ENCODE measurements around the gene TRPV6.
A peak's percentile ranks its signal among the peaks of the same experiment; 100 is the strongest.

TRPV6 gene

GRCh38 chr7:142889816-142890215, 4.3 kb upstream of the TRPV6 start:
- H2AFZ ChIP-seq (ENCODE audit: low read length), result no peak overlapping the region
- H3K27ac ChIP-seq (replicated peaks; ENCODE audit: low read length), result no peak overlapping the region
- H3K36me3 ChIP-seq (replicated peaks in 1 of 2; ENCODE audit: control insufficient read depth in 2 of 2, insufficient read depth in 2 of 2, low read length in 2 of 2), result no peaks in the 10 kb centered on the region
- H2BK5ac ChIP-seq (ENCODE audit: low read length), result no peak overlapping the region
- H2BK15ac ChIP-seq (ENCODE audit: low read length), result no peak overlapping the region
- no peak overlapping the region for H3K4me2 ChIP-seq (ENCODE audit: insufficient read depth, low read length, poor library complexity, severe bottlenecking)
- H3K23ac ChIP-seq (ENCODE audit: low read depth, low read length, poor library complexity), result no peak overlapping the region
- DNase-seq (ENCODE audit: low spot score), result no peak
- H3K79me1 ChIP-seq (ENCODE audit: low read depth, low read length), result no peaks in the 10 kb centered on the region
- H3K27me3 ChIP-seq (ENCODE audit: control insufficient read depth in 3 of 3, insufficient read depth in 3 of 3, low read depth in 1 of 3, low read length in 3 of 3), result peaks cover 0 to 3% (median 0%) of the 10 kb centered on the region in 3 experiments
- no peak overlapping the region for H3K4me3 ChIP-seq (ENCODE audit: low read length in 2 of 2)
- peaks cover 0 to 4% of the 10 kb centered on the region in 2 donors for H3K9me3 ChIP-seq (replicated peaks in 1 of 2; ENCODE audit: control insufficient read depth in 2 of 2, insufficient read depth in 1 of 2, low read depth in 1 of 2, low read length in 2 of 2)
- no peak overlapping the region for H3K4ac ChIP-seq (ENCODE audit: low read length)
- no peak overlapping the region for H2AK5ac ChIP-seq (ENCODE audit: low read depth, low read length)
- H2BK12ac ChIP-seq (ENCODE audit: low read length), result no peak overlapping the region
- no CpG with 5 or more reads among the region's 3 CpGs for WGBS, 2 donors (ENCODE audit: extremely low coverage in 2 of 2, insufficient read length in 2 of 2, insufficient replicate concordance in 1 of 2)
- H3K4me1 ChIP-seq (ENCODE audit: control insufficient read depth in 2 of 2, insufficient read depth in 1 of 2, low read depth in 1 of 2, low read length in 2 of 2), result peaks cover 0 to 9% of the 10 kb centered on the region in 2 donors
- no peak overlapping the region for H4K91ac ChIP-seq (ENCODE audit: low read depth, low read length, poor library complexity)
- no peak overlapping the region for H4K8ac ChIP-seq (ENCODE audit: low read depth, low read length)
- H3K9ac ChIP-seq (ENCODE audit: low read depth, low read length, poor library complexity), result no peak overlapping the region
- no peak overlapping the region for H3K14ac ChIP-seq (ENCODE audit: low read length)
- no peak overlapping the region for H2BK120ac ChIP-seq (ENCODE audit: low read depth, low read length)
- no peak overlapping the region for H3K18ac ChIP-seq (ENCODE audit: low read length)

GRCh38 chr7:142887282-142888015, 1.9 kb upstream of the TRPV6 start:
- H2BK120ac ChIP-seq (ENCODE audit: low read depth, low read length), result no peak overlapping the region
- no peak overlapping the region for H3K4me2 ChIP-seq (ENCODE audit: insufficient read depth, low read length, poor library complexity, severe bottlenecking)
- H2BK5ac ChIP-seq (ENCODE audit: low read length), result no peak overlapping the region
- no peak for DNase-seq (ENCODE audit: low spot score)
- no peak overlapping the region for H3K4ac ChIP-seq (ENCODE audit: low read length)
- no peak overlapping the region for H3K27ac ChIP-seq (replicated peaks; ENCODE audit: low read length)
- peaks cover 0 to 3% (median 0%) of the 10 kb centered on the region in 3 experiments for H3K27me3 ChIP-seq (ENCODE audit: control insufficient read depth in 3 of 3, insufficient read depth in 3 of 3, low read depth in 1 of 3, low read length in 3 of 3)
- no peak overlapping the region for H2BK12ac ChIP-seq (ENCODE audit: low read length)
- H4K8ac ChIP-seq (ENCODE audit: low read depth, low read length), result peak overlapping the region; percentile 55
- H3K36me3 ChIP-seq (replicated peaks in 1 of 2; ENCODE audit: control insufficient read depth in 2 of 2, insufficient read depth in 2 of 2, low read length in 2 of 2), result no peaks in the 10 kb centered on the region
- H3K23ac ChIP-seq (ENCODE audit: low read depth, low read length, poor library complexity), result no peak overlapping the region
- 100% methylated on average over 3 of the region's 12 CpGs; no CpG with 5 or more reads in 1 of the 2 donors for WGBS, 2 donors (ENCODE audit: extremely low coverage in 2 of 2, insufficient read length in 2 of 2, insufficient replicate concordance in 1 of 2)
- H3K79me1 ChIP-seq (ENCODE audit: low read depth, low read length), result no peaks in the 10 kb centered on the region
- H3K9me3 ChIP-seq (replicated peaks in 1 of 2; ENCODE audit: control insufficient read depth in 2 of 2, insufficient read depth in 1 of 2, low read depth in 1 of 2, low read length in 2 of 2), result peaks cover 0 to 4% of the 10 kb centered on the region in 2 donors
- no peak overlapping the region for H3K4me3 ChIP-seq (ENCODE audit: low read length in 2 of 2)
- no peak overlapping the region for H2AFZ ChIP-seq (ENCODE audit: low read length)
- H3K4me1 ChIP-seq (ENCODE audit: control insufficient read depth in 2 of 2, insufficient read depth in 1 of 2, low read depth in 1 of 2, low read length in 2 of 2), result peaks cover 0 to 5% of the 10 kb centered on the region in 2 donors
- H3K14ac ChIP-seq (ENCODE audit: low read length), result no peak overlapping the region
- H3K18ac ChIP-seq (ENCODE audit: low read length), result no peak overlapping the region
- no peak overlapping the region for H2BK15ac ChIP-seq (ENCODE audit: low read length)
- H4K91ac ChIP-seq (ENCODE audit: low read depth, low read length, poor library complexity), result no peak overlapping the region
- H2AK5ac ChIP-seq (ENCODE audit: low read depth, low read length), result no peak overlapping the region
- no peak overlapping the region for H3K9ac ChIP-seq (ENCODE audit: low read depth, low read length, poor library complexity)

- no peak overlapping the region for H2BK5ac ChIP-seq (ENCODE audit: low read length)
- H3K4me2 ChIP-seq (ENCODE audit: insufficient read depth, low read length, poor library complexity, severe bottlenecking), result no peak overlapping the region
- H3K4me3 ChIP-seq (ENCODE audit: low read length in 2 of 2), result no peak overlapping the region
- H3K9ac ChIP-seq (ENCODE audit: low read depth, low read length, poor library complexity), result no peak overlapping the region
- no peak overlapping the region for H3K18ac ChIP-seq (ENCODE audit: low read length)
- no peak overlapping the region for H2BK15ac ChIP-seq (ENCODE audit: low read length)
- H4K91ac ChIP-seq (ENCODE audit: low read depth, low read length, poor library complexity), result no peak overlapping the region
- H4K8ac ChIP-seq (ENCODE audit: low read depth, low read length), result peak overlapping the region; percentile 55
- H3K27ac ChIP-seq (replicated peaks; ENCODE audit: low read length), result no peak overlapping the region
- peaks cover 0 to 3% (median 0%) of the 10 kb centered on the region in 3 experiments for H3K27me3 ChIP-seq (ENCODE audit: control insufficient read depth in 3 of 3, insufficient read depth in 3 of 3, low read depth in 1 of 3, low read length in 3 of 3)
- no peak overlapping the region for H3K14ac ChIP-seq (ENCODE audit: low read length)
- WGBS, 2 donors (ENCODE audit: extremely low coverage in 2 of 2, insufficient read length in 2 of 2, insufficient replicate concordance in 1 of 2), result no CpG with 5 or more reads among the region's 7 CpGs
- no peak overlapping the region for H3K4ac ChIP-seq (ENCODE audit: low read length)
- no peak overlapping the region for H3K23ac ChIP-seq (ENCODE audit: low read depth, low read length, poor library complexity)
- no peak overlapping the region for H2AK5ac ChIP-seq (ENCODE audit: low read depth, low read length)
- H3K36me3 ChIP-seq (replicated peaks in 1 of 2; ENCODE audit: control insufficient read depth in 2 of 2, insufficient read depth in 2 of 2, low read length in 2 of 2), result no peaks in the 10 kb centered on the region
- H2BK120ac ChIP-seq (ENCODE audit: low read depth, low read length), result no peak overlapping the region
- H3K79me1 ChIP-seq (ENCODE audit: low read depth, low read length), result no peaks in the 10 kb centered on the region
- H2AFZ ChIP-seq (ENCODE audit: low read length), result no peak overlapping the region
- peaks cover 0 to 5% of the 10 kb centered on the region in 2 donors for H3K4me1 ChIP-seq (ENCODE audit: control insufficient read depth in 2 of 2, insufficient read depth in 1 of 2, low read depth in 1 of 2, low read length in 2 of 2)
- H2BK12ac ChIP-seq (ENCODE audit: low read length), result no peak overlapping the region
- H3K9me3 ChIP-seq (replicated peaks in 1 of 2; ENCODE audit: control insufficient read depth in 2 of 2, insufficient read depth in 1 of 2, low read depth in 1 of 2, low read length in 2 of 2), result peaks cover 0 to 4% of the 10 kb centered on the region in 2 donors
- no peak for DNase-seq (ENCODE audit: low spot score)
Observed at GRCh38 chr7:142886866-142887265, 1.3 kb upstream of the TRPV6 start.

- no peaks in the 10 kb centered on the region for H3K79me1 ChIP-seq (ENCODE audit: low read depth, low read length)
- no peak overlapping the region for H4K91ac ChIP-seq (ENCODE audit: low read depth, low read length, poor library complexity)
- no peak overlapping the region for H2BK5ac ChIP-seq (ENCODE audit: low read length)
- H4K8ac ChIP-seq (ENCODE audit: low read depth, low read length), result no peak overlapping the region
- H3K4me3 ChIP-seq (ENCODE audit: low read length in 2 of 2), result no peak overlapping the region
- no peak overlapping the region for H3K14ac ChIP-seq (ENCODE audit: low read length)
- H2BK12ac ChIP-seq (ENCODE audit: low read length), result no peak overlapping the region
- H3K27me3 ChIP-seq (ENCODE audit: control insufficient read depth in 3 of 3, insufficient read depth in 3 of 3, low read depth in 1 of 3, low read length in 3 of 3), result peaks cover 0 to 2% (median 0%) of the 10 kb centered on the region in 3 experiments
- no peak overlapping the region for H3K18ac ChIP-seq (ENCODE audit: low read length)
- no peaks in the 10 kb centered on the region for H3K36me3 ChIP-seq (replicated peaks in 1 of 2; ENCODE audit: control insufficient read depth in 2 of 2, insufficient read depth in 2 of 2, low read length in 2 of 2)
- H3K27ac ChIP-seq (replicated peaks; ENCODE audit: low read length), result no peak overlapping the region
- H3K4ac ChIP-seq (ENCODE audit: low read length), result no peak overlapping the region
- H2AK5ac ChIP-seq (ENCODE audit: low read depth, low read length), result no peak overlapping the region
- no peak overlapping the region for H3K23ac ChIP-seq (ENCODE audit: low read depth, low read length, poor library complexity)
- H3K9ac ChIP-seq (ENCODE audit: low read depth, low read length, poor library complexity), result no peak overlapping the region
- H2BK120ac ChIP-seq (ENCODE audit: low read depth, low read length), result no peak overlapping the region
- no CpG with 5 or more reads among the region's 4 CpGs for WGBS, 2 donors (ENCODE audit: extremely low coverage in 2 of 2, insufficient read length in 2 of 2, insufficient replicate concordance in 1 of 2)
- no peak overlapping the region for H3K4me2 ChIP-seq (ENCODE audit: insufficient read depth, low read length, poor library complexity, severe bottlenecking)
- no peak for DNase-seq (ENCODE audit: low spot score)
- H3K9me3 ChIP-seq (replicated peaks in 1 of 2; ENCODE audit: control insufficient read depth in 2 of 2, insufficient read depth in 1 of 2, low read depth in 1 of 2, low read length in 2 of 2), result no peaks in the 10 kb centered on the region
- H2BK15ac ChIP-seq (ENCODE audit: low read length), result no peak overlapping the region
- H3K4me1 ChIP-seq (ENCODE audit: control insufficient read depth in 2 of 2, insufficient read depth in 1 of 2, low read depth in 1 of 2, low read length in 2 of 2), result peaks cover 0 to 2% of the 10 kb centered on the region in 2 donors
- H2AFZ ChIP-seq (ENCODE audit: low read length), result no peak overlapping the region
Observed at GRCh38 chr7:142884286-142884640, 1.3 kb downstream of the TRPV6 start.
